H1 (cell line): Measurements from ENCODE around the gene VAPB. TPM values are rescaled to one million over a fixed set of nuclear protein-coding genes. Genes with fewer than 3 reads are reported as not detected.

Experiments used
- EZH2 ChIP-seq: fragments of 200-600 bp; sonication (generic); IDR thresholded peaks from 2 replicates; pipeline ENCODE4 v1.7.1; 2012; ENCODE audit warnings: low read depth, mild to moderate bottlenecking, moderate library complexity, low read length, inconsistent platforms; ENCODE audit not compliant: severe bottlenecking
- JUND ChIP-seq: IDR thresholded peaks from 2 replicates; pipeline ENCODE4 v1.6.1; 2011; ENCODE audit warnings: mild to moderate bottlenecking, improper control_type of control experiment, low read length
- SP4 ChIP-seq: IDR thresholded peaks from 2 replicates; pipeline ENCODE4 v1.6.1; 2012; ENCODE audit warnings: low read length, inconsistent platforms
- TBP ChIP-seq: IDR thresholded peaks from 2 replicates; pipeline ENCODE4 v1.6.1; 2011; ENCODE audit warnings: low read depth, low read length, improper control_type of control experiment
- TEAD4 ChIP-seq: IDR thresholded peaks from 2 replicates; pipeline ENCODE4 v1.6.1; 2012; ENCODE audit warnings: low read depth, low read length, inconsistent platforms, mixed read lengths
- ZNF274 ChIP-seq: IDR thresholded peaks from 2 replicates; pipeline ENCODE4 v1.7.0; 2012; ENCODE audit warnings: low read length, borderline replicate concordance; ENCODE audit errors: extremely low read depth
- polyA plus RNA-seq, 7 experiments: library from polyadenylated mRNA; depleted of rRNA in 3 of 7; stranded (reverse) in 5 of 7; unstranded in 2 of 7; fragments of >200 nt in 5 of 7; fragments of 200-250 nt in 2 of 7; gene quantifications; 1 replicate in 5 of 7; 2 replicates in 1 of 7; 4 replicates in 1 of 7; pipeline versions ENCODE4 v1.2.1 to v1.2.3, GENCODE V29; 2011 to 2013; ENCODE audit warnings: missing spikeins in 2 of 7, mixed read lengths in 2 of 7
- total RNA-seq: library from RNA; stranded (reverse); fragmentation: NEBNext Ultra II Directional; extraction: Animal tissue kit (Norgen Biotek cat#: 25700); gene quantifications from 2 replicates; pipeline ENCODE4 v1.2.1, GENCODE V29; 2021
- TF ChIP-seq, protein P1 (sequence below): IDR thresholded peaks from 2 replicates; pipeline ENCODE4 v1.6.1; 2012; ENCODE audit warnings: inconsistent platforms

VAPB gene
- total and polyA plus RNA-seq, 2 of the 8 experiments (the other 6 are each of a cell fraction or from before 2014, with no cell fraction given) = 24.4 to 62.8 TPM

DNA sequence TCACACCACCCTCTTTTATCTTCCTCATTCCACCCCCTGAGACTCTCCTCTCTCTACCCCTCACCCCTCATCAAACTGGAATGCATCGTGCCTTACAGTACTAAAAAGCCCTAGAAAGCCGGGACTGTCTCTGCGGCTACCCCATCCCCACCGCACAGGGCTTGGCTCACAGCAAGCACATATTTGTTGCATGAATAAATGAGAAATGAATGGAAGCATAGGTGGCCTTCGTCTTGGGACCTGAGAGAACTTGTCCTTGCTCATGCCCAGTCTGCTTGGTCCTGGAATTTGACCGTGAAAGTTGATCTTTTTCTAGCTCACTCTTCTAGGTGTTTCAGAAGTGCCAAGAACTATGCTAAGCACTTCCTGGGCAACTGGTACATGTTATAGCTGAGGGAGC is 72.9 kb downstream of the VAPB start (continued):
- TF ChIP-seq EZH2 (no peak), ZNF274 (no peak), SP4 (no peak), JUND (no peak), TEAD4 (no peak), TBP (no peak)
- TF ChIP-seq, protein P1, sequence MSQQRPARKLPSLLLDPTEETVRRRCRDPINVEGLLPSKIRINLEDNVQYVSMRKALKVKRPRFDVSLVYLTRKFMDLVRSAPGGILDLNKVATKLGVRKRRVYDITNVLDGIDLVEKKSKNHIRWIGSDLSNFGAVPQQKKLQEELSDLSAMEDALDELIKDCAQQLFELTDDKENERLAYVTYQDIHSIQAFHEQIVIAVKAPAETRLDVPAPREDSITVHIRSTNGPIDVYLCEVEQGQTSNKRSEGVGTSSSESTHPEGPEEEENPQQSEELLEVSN = no peak
- TF ChIP-seq, all 59 proteins: peak for 0
